Measurements from ENCODE around the gene PFDN1. TPM values are rescaled to one million over a fixed set of nuclear protein-coding genes. Genes with fewer than 3 reads are reported as not detected.

PFDN1 gene
- total and polyA plus RNA-seq, 2 experiments from 2014 or later = 119 to 256 TPM

DNA sequence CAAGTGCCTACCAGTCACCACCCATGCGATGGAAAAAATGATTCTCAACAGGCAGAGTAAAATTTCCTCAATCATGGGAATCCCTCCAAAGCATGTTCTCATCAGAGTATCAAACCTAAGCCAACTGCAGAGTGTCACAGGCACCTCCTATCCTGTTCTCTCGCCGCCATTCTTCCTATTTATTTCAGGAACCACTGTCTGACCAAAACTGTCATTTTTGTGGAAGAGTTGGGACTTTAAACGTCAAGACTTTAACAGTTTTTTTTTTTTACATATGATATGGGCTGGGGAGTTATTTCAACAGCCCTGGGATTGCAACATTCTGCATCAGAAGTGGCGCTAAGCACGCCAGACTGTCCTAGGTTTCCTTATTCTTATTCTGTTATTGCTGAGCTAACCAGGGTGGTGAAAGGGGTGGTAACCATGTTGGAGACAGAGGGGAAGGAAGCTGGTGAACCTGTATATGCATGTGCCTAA is 29.5 kb downstream of the PFDN1 start:
- no peak overlapping the region for H3K27ac ChIP-seq (ENCODE audit: low read depth)
- no peak overlapping the region for H3K4me3 ChIP-seq
- H3K4me1 ChIP-seq (ENCODE audit: insufficient read depth) = no peaks in the 10 kb centered on the region
- H3K36me3 ChIP-seq (ENCODE audit: insufficient read depth) = no peaks in the 10 kb centered on the region
- H3K27me3 ChIP-seq (ENCODE audit: insufficient read depth) = no peaks in the 10 kb centered on the region
- H3F3A ChIP-seq (replicated peaks; ENCODE audit: low read depth) = no peaks in the 10 kb centered on the region
- ATAC-seq (no peak), DNase-seq (ENCODE audit: low spot score) (no peak)
- TF ChIP-seq, protein P1, sequence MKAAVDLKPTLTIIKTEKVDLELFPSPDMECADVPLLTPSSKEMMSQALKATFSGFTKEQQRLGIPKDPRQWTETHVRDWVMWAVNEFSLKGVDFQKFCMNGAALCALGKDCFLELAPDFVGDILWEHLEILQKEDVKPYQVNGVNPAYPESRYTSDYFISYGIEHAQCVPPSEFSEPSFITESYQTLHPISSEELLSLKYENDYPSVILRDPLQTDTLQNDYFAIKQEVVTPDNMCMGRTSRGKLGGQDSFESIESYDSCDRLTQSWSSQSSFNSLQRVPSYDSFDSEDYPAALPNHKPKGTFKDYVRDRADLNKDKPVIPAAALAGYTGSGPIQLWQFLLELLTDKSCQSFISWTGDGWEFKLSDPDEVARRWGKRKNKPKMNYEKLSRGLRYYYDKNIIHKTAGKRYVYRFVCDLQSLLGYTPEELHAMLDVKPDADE (IDR thresholded peaks at IDR 0.05) = no peak
- TF ChIP-seq ZNF331 (CRISPR knock-in tag; IDR thresholded peaks at IDR 0.05; ENCODE audit: low read depth) = no peak
- peaks cover 11% of the 10 kb centered on the region for H3K79me2 ChIP-seq (replicated peaks; ENCODE audit: insufficient read depth)
- no peak overlapping the region for H3K4me2 ChIP-seq
- Mint-ChIP-seq H3K27me3 (ENCODE audit: insufficient read depth, low read depth, poor library complexity) (peaks cover 4% of the 10 kb centered on the region), H3K9me3 (no peaks in the 10 kb centered on the region; the same call in 2 of the 3 replicates), H3K36me3 (ENCODE audit: low read depth) (peaks cover 10% of the 10 kb centered on the region), H3K4me1 (no peaks in the 10 kb centered on the region), H3K27ac (no peak overlapping the region), H3K4me3 (no peak overlapping the region)
- H2AFZ ChIP-seq = no peak overlapping the region
- no peaks in the 10 kb centered on the region for H3K9me2 ChIP-seq (ENCODE audit: insufficient read depth)
- no peaks in the 10 kb centered on the region; the same call in 1 of the 2 replicates for H4K20me1 ChIP-seq (replicated peaks; ENCODE audit: insufficient read depth)

DNA sequence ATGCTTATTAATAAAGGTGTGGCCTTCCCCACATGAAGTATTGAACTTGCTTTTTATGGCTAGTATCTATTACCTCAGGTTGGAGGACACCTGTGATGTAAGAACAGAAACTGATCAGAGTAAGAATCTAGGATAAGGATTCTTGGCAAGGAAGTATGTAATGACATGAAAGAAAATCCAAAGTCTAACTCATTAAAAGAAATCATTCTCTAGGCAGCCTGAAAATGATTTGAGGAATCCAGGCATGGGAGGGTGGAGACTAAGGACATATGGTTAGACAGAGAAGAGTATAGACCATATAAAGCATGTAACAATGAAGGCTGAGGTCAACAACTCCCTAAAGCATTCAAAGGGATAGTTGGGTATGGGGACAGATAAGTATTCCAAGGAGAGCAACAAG is 32.9 kb downstream of the PFDN1 start:
- Mint-ChIP-seq H3K36me3 (ENCODE audit: low read depth) (peaks cover 3% of the 10 kb centered on the region; the same call in 2 of the 3 replicates), H3K4me1 (peaks cover 18% of the 10 kb centered on the region), H3K27ac (no peak overlapping the region), H3K4me3 (no peak overlapping the region), H3K9me3 (no peaks in the 10 kb centered on the region), H3K27me3 (ENCODE audit: insufficient read depth, low read depth, poor library complexity) (peaks cover 2% of the 10 kb centered on the region)
- no peak for DNase-seq (ENCODE audit: low spot score)
- Histone ChIP-seq H3K27me3 (ENCODE audit: insufficient read depth) (no peaks in the 10 kb centered on the region), H3K4me1 (ENCODE audit: insufficient read depth) (0 out of 2 replicates have a peak, but pooled peaks cover 9% of the 10 kb centered on the region), H3K79me2 (replicated peaks; ENCODE audit: insufficient read depth) (peaks cover 19% of the 10 kb centered on the region), H3K4me3 (no peak overlapping the region), H3K36me3 (ENCODE audit: insufficient read depth) (no peaks in the 10 kb centered on the region), H3K9me2 (ENCODE audit: insufficient read depth) (no peaks in the 10 kb centered on the region), H2AFZ (no peak overlapping the region), H3F3A (replicated peaks; ENCODE audit: low read depth) (no peaks in the 10 kb centered on the region), H4K20me1 (replicated peaks; ENCODE audit: insufficient read depth) (peaks cover 7% of the 10 kb centered on the region), H3K27ac (ENCODE audit: low read depth) (no peak overlapping the region), H3K4me2 (no peak overlapping the region)
- ATAC-seq = no peak
- TF ChIP-seq STAT1 (IDR thresholded peaks at IDR 0.05; ENCODE audit: unreplicated experiment) = no peak
- TF ChIP-seq ZNF114 (CRISPR knock-in tag; IDR thresholded peaks at IDR 0.05) = no peak
- TF ChIP-seq NANOG (IDR thresholded peaks at IDR 0.05; ENCODE audit: borderline replicate concordance) = no peak
- TF ChIP-seq, protein P2, sequence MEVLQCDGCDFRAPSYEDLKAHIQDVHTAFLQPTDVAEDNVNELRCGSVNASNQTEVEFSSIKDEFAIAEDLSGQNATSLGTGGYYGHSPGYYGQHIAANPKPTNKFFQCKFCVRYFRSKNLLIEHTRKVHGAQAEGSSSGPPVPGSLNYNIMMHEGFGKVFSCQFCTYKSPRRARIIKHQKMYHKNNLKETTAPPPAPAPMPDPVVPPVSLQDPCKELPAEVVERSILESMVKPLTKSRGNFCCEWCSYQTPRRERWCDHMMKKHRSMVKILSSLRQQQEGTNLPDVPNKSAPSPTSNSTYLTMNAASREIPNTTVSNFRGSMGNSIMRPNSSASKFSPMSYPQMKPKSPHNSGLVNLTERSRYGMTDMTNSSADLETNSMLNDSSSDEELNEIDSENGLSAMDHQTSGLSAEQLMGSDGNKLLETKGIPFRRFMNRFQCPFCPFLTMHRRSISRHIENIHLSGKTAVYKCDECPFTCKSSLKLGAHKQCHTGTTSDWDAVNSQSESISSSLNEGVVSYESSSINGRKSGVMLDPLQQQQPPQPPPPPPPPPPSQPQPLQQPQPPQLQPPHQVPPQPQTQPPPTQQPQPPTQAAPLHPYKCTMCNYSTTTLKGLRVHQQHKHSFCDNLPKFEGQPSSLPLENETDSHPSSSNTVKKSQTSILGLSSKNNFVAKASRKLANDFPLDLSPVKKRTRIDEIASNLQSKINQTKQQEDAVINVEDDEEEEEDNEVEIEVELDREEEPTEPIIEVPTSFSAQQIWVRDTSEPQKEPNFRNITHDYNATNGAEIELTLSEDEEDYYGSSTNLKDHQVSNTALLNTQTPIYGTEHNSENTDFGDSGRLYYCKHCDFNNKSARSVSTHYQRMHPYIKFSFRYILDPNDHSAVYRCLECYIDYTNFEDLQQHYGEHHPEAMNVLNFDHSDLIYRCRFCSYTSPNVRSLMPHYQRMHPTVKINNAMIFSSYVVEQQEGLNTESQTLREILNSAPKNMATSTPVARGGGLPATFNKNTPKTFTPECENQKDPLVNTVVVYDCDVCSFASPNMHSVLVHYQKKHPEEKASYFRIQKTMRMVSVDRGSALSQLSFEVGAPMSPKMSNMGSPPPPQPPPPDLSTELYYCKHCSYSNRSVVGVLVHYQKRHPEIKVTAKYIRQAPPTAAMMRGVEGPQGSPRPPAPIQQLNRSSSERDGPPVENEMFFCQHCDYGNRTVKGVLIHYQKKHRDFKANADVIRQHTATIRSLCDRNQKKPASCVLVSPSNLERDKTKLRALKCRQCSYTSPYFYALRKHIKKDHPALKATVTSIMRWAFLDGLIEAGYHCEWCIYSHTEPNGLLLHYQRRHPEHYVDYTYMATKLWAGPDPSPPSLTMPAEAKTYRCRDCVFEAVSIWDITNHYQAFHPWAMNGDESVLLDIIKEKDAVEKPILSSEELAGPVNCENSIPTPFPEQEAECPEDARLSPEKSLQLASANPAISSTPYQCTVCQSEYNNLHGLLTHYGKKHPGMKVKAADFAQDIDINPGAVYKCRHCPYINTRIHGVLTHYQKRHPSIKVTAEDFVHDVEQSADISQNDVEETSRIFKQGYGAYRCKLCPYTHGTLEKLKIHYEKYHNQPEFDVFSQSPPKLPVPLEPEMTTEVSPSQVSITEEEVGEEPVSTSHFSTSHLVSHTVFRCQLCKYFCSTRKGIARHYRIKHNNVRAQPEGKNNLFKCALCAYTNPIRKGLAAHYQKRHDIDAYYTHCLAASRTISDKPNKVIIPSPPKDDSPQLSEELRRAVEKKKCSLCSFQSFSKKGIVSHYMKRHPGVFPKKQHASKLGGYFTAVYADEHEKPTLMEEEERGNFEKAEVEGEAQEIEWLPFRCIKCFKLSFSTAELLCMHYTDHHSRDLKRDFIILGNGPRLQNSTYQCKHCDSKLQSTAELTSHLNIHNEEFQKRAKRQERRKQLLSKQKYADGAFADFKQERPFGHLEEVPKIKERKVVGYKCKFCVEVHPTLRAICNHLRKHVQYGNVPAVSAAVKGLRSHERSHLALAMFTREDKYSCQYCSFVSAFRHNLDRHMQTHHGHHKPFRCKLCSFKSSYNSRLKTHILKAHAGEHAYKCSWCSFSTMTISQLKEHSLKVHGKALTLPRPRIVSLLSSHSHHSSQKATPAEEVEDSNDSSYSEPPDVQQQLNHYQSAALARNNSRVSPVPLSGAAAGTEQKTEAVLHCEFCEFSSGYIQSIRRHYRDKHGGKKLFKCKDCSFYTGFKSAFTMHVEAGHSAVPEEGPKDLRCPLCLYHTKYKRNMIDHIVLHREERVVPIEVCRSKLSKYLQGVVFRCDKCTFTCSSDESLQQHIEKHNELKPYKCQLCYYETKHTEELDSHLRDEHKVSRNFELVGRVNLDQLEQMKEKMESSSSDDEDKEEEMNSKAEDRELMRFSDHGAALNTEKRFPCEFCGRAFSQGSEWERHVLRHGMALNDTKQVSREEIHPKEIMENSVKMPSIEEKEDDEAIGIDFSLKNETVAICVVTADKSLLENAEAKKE (CRISPR knock-in tag; IDR thresholded peaks at IDR 0.05) = no peak
- TF ChIP-seq, protein P3, sequence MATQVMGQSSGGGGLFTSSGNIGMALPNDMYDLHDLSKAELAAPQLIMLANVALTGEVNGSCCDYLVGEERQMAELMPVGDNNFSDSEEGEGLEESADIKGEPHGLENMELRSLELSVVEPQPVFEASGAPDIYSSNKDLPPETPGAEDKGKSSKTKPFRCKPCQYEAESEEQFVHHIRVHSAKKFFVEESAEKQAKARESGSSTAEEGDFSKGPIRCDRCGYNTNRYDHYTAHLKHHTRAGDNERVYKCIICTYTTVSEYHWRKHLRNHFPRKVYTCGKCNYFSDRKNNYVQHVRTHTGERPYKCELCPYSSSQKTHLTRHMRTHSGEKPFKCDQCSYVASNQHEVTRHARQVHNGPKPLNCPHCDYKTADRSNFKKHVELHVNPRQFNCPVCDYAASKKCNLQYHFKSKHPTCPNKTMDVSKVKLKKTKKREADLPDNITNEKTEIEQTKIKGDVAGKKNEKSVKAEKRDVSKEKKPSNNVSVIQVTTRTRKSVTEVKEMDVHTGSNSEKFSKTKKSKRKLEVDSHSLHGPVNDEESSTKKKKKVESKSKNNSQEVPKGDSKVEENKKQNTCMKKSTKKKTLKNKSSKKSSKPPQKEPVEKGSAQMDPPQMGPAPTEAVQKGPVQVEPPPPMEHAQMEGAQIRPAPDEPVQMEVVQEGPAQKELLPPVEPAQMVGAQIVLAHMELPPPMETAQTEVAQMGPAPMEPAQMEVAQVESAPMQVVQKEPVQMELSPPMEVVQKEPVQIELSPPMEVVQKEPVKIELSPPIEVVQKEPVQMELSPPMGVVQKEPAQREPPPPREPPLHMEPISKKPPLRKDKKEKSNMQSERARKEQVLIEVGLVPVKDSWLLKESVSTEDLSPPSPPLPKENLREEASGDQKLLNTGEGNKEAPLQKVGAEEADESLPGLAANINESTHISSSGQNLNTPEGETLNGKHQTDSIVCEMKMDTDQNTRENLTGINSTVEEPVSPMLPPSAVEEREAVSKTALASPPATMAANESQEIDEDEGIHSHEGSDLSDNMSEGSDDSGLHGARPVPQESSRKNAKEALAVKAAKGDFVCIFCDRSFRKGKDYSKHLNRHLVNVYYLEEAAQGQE (IDR thresholded peaks at IDR 0.05; ENCODE audit: unreplicated experiment) = no peak
- TF ChIP-seq EZH2phosphoT487 (IDR thresholded peaks at IDR 0.05; ENCODE audit: unreplicated experiment) = no peak
- no peak for TF ChIP-seq CREB1 (CRISPR knock-in tag; IDR thresholded peaks at IDR 0.05; ENCODE audit: low read depth)
- TF ChIP-seq, protein P1 (IDR thresholded peaks at IDR 0.05) = no peak
- no peak for TF ChIP-seq POLR2AphosphoS5 (IDR thresholded peaks at IDR 0.05; ENCODE audit: low read depth)
- TF ChIP-seq ZNF331 (CRISPR knock-in tag; IDR thresholded peaks at IDR 0.05; ENCODE audit: low read depth) = no peak

All from GM23338 (cell line).